AG09309 (cell line): ENCODE data around the gene SESN2.

Experiments used
- DNase-seq: peaks from one replicate; pipeline ENCODE4 v3.0.0-alpha.2; 2010; ENCODE audit warnings: low read depth
- H3K4me3 ChIP-seq: 2 replicates; pipeline ENCODE4 v1.5.1; 2011; ENCODE audit warnings: mild to moderate bottlenecking, low read depth, low read length, moderate library complexity; ENCODE audit not compliant: control insufficient read depth
- CTCF ChIP-seq: IDR thresholded peaks from 2 replicates; pipeline ENCODE4 v1.5.1; 2011; ENCODE audit warnings: mild to moderate bottlenecking, low read depth, low read length, inconsistent platforms; ENCODE audit not compliant: insufficient read depth, control insufficient read depth; ENCODE audit errors: missing control alignments

Gene SESN2

DNA sequence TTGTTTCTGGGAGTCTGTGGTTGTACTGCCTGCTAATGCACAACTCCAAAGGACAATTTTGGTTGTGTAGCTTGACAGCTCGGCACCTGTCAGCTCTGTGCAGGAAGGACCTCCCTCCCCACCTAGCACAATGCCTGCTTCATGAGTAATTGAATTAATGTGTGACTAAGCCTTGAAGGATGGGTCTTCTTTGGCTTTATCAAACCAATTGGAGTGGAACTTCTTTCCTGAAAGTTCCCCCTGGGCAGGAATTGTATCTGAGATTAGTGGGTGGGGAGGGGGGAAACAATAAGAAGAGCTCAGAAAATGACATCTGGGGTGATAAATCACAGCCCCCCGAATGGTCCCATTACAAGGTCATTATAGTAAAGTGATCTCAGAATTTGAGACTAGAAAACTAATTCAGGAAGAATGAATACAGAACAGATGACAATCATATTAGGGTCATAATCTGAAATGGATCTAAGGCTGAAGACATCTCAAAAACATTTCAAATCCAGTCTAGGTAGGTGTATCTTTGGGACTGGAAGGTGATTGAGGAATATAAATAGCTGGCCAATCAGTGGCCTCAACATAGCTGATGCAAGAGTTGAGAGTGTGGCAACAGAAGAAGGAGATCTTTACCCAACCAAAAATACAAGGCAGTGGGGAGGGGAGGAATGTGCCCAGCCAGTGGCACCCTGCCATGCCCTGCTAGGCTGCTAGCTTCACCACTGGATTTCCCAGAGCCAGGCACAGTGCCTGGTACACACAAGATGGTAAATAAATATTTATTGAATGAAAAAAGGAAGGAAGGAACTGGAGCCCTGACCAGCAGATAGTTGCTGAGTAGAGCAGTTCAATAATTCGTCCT lies 10.1 kb upstream of the SESN2 start:
- DNase-seq = peak; percentile 67
- H3K4me3 ChIP-seq = peak overlapping the region; percentile 17
- TF ChIP-seq CTCF = no peak

DNA sequence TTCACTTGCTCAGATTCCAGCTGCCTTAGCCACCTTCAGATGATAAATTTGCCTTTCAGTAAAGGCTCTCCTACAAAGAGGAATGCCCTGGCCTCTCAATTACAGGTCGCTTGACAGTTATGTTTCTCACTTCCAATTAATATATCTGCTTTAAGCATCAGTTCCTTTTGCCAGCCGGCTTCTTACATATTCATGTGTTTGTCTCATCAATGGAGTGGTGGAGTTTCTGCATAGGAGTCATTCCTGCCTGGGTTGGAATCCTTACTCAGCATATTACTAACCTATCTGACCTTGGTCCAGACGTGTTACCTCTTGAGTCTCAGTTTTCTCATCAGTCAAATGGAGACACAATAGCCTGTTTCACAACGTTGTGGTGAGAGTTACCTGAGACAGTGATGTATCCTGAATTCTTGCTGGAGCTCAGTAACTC lies 9.4 kb upstream of the SESN2 start:
- no peak overlapping the region for H3K4me3 ChIP-seq
- TF ChIP-seq CTCF = no peak
- DNase-seq = no peak

DNA sequence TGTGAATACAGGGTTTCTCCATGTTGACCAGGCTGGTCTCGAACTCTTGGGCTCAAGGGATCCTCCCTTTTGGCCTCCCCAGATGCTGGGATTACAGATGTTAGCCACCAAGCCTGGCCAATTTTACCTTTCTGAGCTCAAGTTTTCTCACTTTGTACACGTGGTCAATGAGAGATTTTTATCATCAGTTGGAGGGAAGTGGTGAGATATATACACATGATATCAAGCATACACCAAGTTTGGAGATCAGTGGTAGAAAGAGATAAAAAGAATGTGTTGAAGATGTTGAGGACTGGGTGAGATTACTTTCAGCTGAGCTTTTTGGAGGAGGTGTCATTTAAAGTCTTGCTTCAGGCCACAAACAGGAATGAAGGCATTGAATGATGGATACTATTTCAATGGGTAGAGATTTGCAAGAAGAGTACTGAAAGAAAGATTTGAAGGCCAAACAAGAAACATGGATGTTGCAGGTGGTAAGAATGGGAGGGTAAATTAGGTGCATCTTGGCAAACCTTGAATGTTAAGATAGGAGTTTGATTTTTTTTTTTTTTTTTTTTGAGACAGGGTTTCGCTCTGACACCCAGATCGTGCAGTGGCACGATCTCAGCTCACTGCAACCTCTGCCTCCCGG lies 3.0 kb upstream of the SESN2 start:
- no peak for TF ChIP-seq CTCF
- H3K4me3 ChIP-seq = no peak overlapping the region
- DNase-seq = no peak

DNA sequence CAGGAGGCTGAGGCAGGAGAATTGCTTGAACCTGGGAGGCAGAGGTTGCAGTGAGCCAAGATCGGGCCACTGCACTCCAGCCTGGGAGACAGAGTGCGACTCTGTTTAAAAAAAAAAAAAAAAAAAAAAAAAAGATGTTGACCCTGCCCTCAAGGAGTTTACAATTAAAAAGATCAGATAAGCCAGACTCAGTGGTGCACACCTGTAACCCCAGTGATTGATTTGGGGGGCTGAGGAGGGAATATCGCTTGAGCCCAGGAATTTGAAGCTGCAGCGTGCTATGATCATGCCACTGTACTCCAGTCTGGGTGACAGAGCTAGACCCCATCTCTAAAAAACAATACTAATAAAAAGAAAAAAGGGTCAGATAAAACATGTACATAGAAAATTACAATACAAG lies 1.6 kb upstream of the SESN2 start:
- TF ChIP-seq CTCF = no peak
- H3K4me3 ChIP-seq = no peak overlapping the region
- no peak for DNase-seq

DNA sequence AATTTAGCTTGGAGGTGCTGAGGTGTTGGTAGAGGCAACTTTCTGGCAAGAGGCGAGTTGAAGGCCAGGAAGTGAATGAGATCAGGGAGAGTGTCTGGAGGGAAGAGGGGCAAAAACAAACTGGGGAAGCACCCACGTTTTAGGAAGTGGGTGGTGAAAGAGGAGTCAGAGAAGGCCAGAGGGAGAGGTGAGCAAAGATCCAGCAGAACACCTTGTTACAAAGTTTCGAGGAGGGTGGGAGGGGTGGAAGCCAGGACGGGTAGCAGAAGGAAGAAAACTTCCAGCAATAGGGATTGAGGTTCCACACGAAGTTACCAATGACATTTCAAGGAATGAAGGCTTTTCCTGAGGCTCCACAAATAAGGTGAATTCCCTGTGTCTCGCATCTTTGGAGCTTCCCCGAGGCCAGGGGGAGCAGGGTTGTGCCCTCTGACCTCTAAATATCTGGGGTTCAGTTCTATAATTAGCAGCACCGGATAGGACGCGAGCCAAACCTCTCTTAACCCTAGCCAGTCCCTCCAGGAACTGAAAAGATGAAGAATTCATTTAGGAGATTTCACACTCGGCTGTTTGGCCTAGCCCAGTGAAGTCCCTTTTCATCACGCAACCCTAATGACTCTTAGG lies 578 bp upstream of the SESN2 start:
- TF ChIP-seq CTCF = no peak
- H3K4me3 ChIP-seq = peak overlapping the region; percentile 13

GRCh38 chr1:28259934-28260802 lies 850 bp downstream of the SESN2 start:
- TF ChIP-seq CTCF = no peak
- H3K4me3 ChIP-seq = peak overlapping the region; percentile 99
- DNase-seq = peak; percentile 47

More for the DNA sequence above, 578 bp upstream of the SESN2 start:
- DNase-seq = no peak
